HL-60/S4 (cell line): ENCODE measurements around the gene STIM1.
"Not testable (repeated sequence)": the region's sequence is repeated elsewhere in the genome, so short reads cannot be mapped to it uniquely, and the experiment has no call there.

Experiments
- in situ Hi-C: fragments of 300-500 bp; cut with MboI; formaldehyde crosslinking; loops from 2 replicates; pipeline ENCODE4 v1.14.3; 2022; ENCODE audit warnings: low sequenced_read_pairs

The STIM1 gene

DNA sequence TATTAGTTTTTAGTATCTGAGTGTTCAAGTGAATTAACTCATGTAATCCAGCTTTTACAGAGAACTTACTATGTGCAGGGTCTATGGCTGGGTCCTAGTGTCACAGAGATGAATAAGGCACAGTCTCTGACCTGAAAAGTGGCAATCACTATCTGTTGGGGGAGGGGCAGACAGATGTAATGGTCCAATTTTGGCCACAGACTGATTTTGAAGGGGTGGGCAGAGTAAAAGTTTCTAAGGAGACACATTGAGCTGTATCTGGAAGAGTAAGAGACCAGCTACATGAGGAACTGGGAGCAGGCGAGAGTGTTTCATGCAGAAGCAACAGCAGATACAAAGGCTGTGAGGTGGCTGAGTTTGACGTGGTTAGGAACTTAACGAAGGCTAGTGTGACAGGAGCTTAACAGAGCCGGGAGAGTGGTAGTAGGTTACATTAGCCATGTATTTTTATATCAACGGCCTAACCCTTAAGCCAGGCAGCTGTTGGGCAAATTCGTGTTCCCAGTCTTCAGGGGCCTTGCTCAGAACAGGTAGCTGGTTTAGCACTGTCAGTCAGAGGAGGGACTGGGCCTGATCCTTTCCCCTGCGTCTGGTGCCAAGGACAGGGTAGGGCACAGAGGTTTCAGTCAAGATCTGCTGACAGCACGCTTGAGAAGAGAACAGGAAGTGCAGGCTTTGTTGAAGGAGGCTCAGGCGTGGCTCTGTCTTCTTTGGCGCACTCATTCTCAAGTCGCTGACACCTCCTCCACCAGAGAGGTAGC, 1.4 kb upstream of the STIM1 start:
- in situ Hi-C loops = loop anchor here (10.0 kb wide), 1 partner anchor 221 kb away; no protein-coding TSS in a partner anchor

GRCh38 chr11:3854660-3854976, 846 bp upstream of the STIM1 start:
- in situ Hi-C loops = loop anchor here (10.0 kb wide), 1 partner anchor 220 kb away; no protein-coding TSS in a partner anchor

DNA sequence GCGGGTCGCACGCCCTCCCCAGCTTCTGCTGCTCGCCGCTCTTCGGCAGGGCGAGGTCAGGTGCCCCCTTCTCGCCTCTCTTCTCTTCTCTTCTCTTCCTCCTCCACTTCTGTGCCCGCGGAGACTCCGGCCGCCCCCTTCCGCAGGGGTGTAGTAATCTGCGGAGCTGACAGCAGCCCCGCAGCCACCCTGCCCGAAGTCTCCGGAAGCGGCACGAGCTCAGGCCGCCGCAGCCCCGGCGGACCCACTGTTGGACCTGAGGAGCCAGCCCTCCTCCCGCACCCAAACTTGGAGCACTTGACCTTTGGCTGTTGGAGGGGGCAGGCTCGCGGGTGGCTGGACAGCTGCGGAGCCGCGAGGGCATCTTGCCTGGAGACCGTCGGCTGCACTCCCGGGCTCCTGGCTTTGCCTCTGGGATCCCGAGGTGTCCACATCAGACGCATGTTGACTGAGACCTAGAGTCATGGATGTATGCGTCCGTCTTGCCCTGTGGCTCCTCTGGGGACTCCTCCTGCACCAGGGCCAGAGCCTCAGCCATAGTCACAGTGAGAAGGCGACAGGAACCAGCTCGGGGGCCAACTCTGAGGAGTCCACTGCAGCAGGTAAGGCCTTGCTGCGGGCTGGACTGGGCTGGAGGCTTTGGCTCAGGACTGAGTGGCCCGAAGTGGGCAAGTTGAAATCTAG, 486 bp downstream of the STIM1 start:
- in situ Hi-C loops = loop anchor here (10.0 kb wide), 1 partner anchor 219 kb away; no protein-coding TSS in a partner anchor

GRCh38 chr11:3856856-3857553, 1.5 kb downstream of the STIM1 start:
- in situ Hi-C loops = loop anchor here (10.0 kb wide), 1 partner anchor 218 kb away; no protein-coding TSS in a partner anchor

- in situ Hi-C loops = loop anchor here (10.0 kb wide), 1 partner anchor 217 kb away; no protein-coding TSS in a partner anchor
Observed at GRCh38 chr11:3857628-3858027, 2.2 kb downstream of the STIM1 start.

DNA sequence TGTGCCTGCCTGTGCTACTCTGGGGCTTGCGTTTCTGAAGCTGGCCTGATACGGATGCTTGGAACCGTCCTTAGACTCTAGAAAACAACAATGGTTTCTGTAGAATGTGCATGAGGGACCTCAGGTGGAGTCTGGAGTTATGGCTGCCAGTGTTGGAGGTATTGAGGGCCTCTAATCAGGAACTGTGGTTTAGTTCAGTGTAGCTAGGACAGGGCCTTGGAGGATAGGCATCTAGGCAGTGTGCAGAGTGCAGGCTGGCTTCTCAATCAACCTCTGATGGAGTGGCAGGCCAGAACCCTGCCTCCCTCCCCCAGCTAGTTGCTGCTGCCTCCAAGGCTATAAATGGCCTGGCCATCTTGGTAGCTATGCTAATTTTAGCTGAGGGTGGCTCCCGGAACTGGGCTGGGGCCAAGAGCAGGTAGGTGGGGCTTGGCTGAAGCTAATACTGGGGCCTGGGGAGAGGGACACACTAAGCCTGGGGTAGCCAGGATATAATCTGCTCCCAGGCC, 4.0 kb downstream of the STIM1 start:
- in situ Hi-C loops = loop anchor here (10.0 kb wide), 1 partner anchor 215 kb away; no protein-coding TSS in a partner anchor

DNA sequence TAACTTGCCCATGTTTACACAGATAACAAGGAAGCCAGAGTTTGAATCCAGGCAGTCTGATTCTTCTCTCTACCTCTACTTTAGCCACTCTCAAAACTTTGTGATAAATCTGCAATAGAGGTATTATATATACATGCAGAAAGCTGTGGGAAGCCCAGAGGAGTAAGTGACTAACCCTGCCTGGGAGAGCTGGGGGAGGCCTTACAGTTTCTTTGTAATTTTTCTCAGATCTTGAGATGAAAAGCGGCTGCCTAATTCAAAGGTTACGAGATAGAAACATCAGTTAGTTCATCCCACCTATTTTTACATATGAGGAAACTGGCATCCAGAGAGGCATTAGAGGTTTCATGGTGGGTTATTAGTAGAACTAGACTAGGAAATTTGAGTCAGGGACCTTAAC, 4.9 kb downstream of the STIM1 start:
- in situ Hi-C loops = no loop called here

DNA sequence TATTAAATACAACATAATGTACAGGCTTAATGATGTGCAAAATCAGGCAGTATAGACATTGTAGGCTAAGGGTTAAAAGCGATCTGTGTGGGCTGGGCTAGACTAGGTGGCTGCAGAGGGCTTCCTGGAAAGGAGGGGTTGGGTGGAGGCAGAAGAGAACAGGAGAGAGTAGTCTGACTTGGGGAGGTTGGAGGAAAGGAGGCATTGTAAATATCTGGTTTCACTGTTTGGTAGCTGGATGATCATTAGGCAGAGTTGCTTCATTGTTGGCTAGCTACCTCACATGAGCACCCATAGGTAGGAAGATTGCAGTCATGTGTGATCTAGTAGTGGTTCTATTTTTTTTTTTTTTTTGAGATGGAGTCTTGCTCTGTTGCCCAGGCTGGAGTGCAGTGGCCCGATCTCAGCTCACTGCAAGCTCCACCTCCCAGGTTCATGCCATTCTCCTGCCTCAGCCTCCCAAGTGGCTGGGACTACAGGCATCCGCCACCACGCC, 5.5 kb downstream of the STIM1 start:
- in situ Hi-C loops = not testable (repeated sequence)

GRCh38 chr11:3861683-3862082, 6.2 kb downstream of the STIM1 start:
- in situ Hi-C loops = no loop called here

DNA sequence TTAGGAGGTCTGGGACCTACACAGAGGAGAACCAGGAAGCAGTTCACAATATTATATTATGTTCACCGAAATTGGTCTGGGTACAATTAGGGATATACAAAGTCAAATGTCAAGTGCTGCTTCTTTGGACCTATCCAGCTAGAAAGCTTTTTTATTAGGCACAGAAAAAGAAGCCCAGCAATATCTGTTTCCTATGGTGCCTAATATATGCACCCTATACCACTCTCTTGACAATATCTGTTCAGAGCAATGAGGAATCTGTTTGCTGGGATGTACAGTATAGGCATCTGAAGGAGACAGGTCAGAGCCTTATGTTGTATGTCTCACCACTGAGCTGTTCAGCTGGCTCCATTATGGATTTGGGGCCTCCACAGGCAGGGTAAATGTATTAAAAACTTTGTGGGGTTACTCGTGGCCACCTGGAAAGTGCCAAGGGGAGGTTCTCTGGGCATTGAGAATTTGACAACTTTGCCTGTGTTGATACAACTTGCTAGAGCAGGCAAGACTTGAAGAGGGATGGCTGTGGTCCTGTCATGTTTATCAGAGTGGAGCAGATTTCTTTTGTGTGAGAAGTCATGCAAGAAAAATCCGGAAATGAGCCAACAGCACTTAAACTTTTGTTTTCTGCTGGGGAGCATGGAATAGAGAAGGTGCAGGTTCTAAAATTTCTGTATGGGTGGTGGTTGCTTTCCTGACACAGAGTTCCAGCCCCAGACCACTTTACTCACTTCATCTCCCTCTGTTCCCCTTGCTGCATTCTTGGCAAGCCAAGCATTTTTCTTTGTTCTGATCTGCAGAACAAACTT, 10.1 kb downstream of the STIM1 start:
- in situ Hi-C loops = no loop called here

GRCh38 chr11:3866206-3866605, 10.7 kb downstream of the STIM1 start:
- in situ Hi-C loops = no loop called here

DNA sequence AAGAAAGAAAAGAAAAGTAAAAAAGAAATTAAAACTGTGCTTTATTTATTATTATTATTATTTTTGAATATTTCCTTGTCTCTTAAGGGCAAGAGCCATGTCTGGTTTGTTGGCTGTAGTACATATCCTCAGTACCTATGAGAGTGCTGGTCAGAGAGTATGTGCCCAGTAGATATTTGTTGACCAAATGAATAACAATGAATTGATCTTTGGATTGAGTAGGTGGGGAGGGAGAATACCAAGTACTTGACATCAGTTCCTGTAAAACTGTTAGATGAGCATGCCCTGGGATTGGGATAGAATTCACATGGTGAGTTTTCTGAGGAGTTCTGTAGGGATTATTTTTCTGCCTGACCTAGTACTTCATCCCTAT, 11.4 kb downstream of the STIM1 start:
- in situ Hi-C loops = no loop called here

DNA sequence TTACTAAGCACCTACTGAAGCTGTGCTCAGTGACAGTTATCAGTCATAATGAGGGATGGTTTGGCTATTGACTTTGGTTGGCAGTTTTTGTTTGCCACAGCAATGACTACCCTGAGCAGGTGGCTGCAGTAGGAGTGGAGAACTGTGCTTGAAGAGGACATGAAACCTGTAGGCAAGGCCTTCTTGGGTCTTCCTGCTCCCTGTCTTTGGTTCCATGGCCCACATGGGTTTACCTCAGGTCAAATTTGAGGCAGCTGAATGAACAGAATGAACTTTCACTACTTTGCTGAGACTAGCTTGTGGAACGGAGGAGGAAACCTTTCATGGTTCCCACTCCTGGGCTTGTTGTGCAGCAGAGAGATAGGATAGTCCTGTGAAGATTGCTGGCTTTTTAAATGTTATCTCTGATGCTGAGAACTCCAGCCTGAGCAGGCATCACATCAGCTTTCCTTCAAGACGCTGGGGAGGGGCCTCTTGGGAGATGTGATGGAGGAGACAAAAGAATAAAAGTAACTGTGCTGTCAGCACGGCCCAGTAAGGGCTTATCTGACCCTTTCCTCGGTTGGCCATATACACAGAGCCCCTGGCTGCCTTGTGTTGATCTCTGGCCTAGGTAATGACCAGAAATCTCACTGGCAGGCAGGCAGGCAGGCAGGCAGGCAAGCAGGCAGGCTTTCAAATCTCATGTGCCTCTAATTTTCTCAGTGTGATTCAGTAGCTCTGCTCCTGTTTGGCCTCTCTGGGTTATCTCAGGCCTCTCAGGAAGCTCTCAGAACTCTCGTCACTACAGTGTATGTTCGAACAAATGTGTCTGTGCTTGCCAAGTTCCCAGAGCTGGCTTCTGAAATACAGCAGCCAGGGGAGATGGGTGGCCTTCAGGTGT, 12.0 kb downstream of the STIM1 start:
- in situ Hi-C loops = no loop called here

GRCh38 chr11:3873712-3874349, 18.4 kb downstream of the STIM1 start:
- in situ Hi-C loops = no loop called here

- in situ Hi-C loops = no loop called here
Observed at GRCh38 chr11:3876613-3877012, 21.1 kb downstream of the STIM1 start.

GRCh38 chr11:3877364-3878257, 22.1 kb downstream of the STIM1 start:
- in situ Hi-C loops = no loop called here

- in situ Hi-C loops = no loop called here
Observed at GRCh38 chr11:3878258-3878584, 22.8 kb downstream of the STIM1 start.
